HG03442 (cell line): ENCODE data around the gene ZNF609.

Experiments used
- ATAC-seq: cut with Tn5 transposase; IDR thresholded peaks from one replicate; pipeline ENCODE4 v1.9.1; 2021; ENCODE audit warnings: mild to moderate bottlenecking, moderate library complexity; ENCODE audit not compliant: unreplicated experiment

Gene ZNF609

GRCh38 chr15:64687688-64688087 lies 227.3 kb downstream of the ZNF609 start:
- no peak for ATAC-seq

GRCh38 chr15:64688770-64689169 lies 228.4 kb downstream of the ZNF609 start:
- ATAC-seq, result no peak

DNA sequence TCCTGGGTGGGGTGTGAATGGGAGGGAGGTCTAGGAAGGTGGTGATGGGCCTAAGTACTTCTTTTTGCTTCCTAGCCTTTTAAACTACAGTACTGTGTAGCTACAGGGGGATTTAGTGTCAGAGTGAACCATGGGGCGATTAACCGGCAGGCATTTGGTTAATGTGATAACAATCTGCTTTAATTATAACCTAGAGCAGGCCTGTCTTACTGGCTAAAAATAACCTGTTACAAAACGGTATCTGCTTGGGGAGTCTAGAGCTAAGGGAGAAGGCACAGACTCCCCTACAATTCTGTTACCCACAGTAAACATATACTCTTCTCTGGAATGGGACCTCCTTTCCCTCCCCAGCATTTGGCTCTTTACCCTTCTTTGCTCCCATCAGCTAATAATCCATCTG lies 229.6 kb downstream of the ZNF609 start:
- ATAC-seq, result no peak

DNA sequence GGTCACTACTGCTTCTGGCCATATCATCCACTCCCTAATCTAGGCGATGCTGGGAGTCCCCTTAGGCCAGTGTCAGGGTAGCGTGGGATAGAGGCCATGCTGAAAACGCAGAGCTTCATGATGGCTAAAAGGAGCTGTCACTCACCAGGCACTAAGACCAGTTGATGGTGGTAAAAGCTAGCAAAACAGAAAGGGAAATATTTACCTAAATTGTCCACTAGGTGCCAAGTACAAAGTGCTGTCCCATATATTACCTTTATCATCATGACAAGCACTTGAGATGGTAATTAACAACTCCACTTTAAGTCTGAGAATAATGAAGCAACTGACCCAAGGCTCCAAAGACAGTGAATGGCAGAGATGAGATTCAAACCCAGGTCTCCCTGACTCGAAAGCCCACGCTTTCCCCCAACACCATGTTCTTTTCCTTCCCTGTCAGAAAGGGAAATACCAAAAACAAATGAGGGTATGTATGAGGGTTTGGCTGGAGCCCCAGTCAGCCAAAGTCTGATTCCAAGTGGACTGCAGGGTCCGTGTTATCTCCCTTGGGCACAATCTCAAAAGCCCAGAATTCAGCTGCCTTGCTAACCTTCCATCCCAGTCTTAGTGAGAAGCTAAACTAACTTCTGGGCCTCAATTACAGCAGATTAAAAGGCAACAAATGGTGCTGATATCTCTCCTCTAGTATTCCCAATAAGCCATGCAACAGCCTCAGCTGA lies 230.4 kb downstream of the ZNF609 start:
- ATAC-seq, result no peak

DNA sequence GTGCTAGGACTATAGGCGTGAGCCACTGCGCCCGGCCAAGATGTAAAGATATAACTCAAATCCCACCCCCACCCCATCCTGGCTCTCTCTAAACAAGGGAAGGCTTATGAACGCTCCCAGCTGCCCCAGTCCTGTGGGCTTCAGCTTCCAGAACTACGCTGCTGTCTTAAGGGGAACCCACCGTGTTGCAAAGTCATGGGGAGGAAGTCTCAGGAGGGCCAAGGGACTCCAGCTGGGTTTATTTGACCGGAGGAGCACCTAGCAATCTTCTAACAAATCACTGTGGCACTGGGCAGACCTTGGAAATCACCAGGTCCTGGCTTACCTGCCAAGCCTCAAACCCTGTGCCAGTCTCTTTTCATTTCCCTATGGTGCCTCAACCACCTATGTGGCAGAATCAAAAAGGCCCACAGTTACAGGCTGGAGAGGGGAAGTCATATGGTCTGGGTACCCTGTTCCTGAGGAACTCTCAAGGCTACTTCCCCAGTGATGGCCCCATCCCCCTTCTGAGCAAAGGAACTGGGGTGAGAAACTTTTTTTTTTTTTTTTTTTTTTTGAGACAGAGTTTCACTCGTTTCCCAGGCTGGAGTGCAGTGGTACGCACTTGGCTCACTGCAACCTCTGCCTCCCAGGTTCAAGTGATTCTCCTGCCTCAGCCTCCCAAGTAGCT lies 231.7 kb downstream of the ZNF609 start:
- ATAC-seq, result no peak

- no peak for ATAC-seq
Measured at GRCh38 chr15:64693134-64693533, 232.8 kb downstream of the ZNF609 start.

GRCh38 chr15:64694816-64695215 lies 234.4 kb downstream of the ZNF609 start:
- no peak for ATAC-seq

DNA sequence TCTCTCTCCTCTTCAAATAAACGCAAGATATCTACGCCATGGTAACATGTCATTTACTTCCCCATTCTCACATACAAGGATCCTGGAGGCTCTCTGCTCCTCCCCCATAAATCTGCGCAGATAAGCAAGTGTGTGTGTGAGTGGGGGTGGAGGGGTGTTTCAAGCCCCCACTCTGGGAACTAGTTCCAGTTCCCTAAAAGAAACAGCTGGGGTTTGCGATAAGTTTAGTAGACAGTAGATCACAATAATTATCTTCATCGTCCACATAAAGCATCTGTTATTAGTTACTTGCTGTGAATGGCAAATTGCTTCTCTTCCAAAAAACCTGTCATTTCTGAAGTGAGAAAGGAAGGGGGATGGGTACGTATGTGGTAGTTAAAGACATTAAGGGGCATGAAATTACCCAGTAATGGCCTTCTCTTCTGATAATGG lies 235.2 kb downstream of the ZNF609 start:
- no peak for ATAC-seq

DNA sequence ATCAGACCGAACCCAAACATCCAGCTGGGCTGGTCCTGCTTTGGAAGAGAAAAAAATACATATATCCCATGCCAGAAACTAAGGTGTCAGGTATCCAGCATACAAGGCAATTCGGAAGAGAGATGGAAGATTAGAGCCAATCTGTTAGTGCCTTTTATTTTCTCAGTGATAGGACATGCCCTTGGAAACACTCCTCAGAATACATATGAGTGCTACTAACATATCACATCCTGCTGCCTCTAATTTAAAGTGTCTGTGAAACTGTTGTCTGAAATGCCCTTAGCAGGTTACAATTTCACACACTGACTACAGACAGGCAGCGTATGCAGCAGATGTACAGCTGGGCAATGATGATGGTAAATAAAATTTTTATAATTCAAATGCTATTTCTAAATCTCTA lies 236.1 kb downstream of the ZNF609 start:
- no peak for ATAC-seq

- no peak for ATAC-seq
Measured at GRCh38 chr15:64697911-64698369, 237.6 kb downstream of the ZNF609 start.

- no peak for ATAC-seq
Measured at GRCh38 chr15:64698823-64699222, 238.4 kb downstream of the ZNF609 start.

- no peak for ATAC-seq
Measured at GRCh38 chr15:64699751-64700388, 239.5 kb downstream of the ZNF609 start.

DNA sequence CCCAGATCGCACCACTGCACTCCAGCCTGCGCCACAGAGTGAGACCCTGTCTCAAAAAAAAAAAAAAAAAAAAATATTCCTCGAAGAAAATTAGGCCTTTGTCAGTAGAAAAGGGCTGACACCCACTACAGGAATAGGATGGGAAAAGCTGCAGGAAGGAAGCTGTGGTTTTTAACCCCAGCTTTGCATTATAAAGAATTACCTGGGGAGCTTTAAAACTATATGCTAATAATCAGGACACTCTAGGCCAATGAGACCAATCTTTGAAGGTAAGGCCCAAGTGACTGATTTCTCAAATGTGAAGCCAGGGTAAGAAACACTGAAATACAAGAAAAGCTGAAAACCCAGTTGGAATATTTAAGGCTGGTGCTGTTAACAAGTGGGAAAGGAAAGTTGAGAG lies 240.7 kb downstream of the ZNF609 start:
- no peak for ATAC-seq

- no peak for ATAC-seq
Measured at GRCh38 chr15:64701482-64702184, 241.3 kb downstream of the ZNF609 start.

- peak; percentile 82 for ATAC-seq
Measured at GRCh38 chr15:64702816-64703631, 242.6 kb downstream of the ZNF609 start.

DNA sequence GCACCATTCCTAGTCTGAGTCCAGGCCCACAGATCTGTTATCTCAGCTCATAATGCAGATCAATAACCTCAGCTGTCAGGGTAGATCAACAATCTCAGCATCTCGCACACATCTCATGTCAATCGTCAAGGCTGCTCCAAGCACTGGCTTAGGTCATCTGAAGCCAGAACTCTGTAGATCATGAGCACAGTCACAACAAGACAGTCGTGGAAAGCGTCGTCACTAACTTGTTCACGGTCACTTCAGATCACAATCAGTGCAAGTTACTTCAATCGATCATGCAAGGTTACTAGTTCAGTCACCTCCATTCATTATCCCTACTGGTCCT lies 243.2 kb downstream of the ZNF609 start:
- no peak for ATAC-seq

GRCh38 chr15:64705006-64705405 lies 244.6 kb downstream of the ZNF609 start:
- ATAC-seq, result no peak

GRCh38 chr15:64706011-64706911 lies 245.9 kb downstream of the ZNF609 start:
- no peak for ATAC-seq

GRCh38 chr15:64710676-64711428 lies 250.5 kb downstream of the ZNF609 start:
- no peak for ATAC-seq
